ENCODE data around the gene PLA2G3. TPM values are rescaled to one million over a fixed set of nuclear protein-coding genes. Genes with fewer than 3 reads are reported as not detected.

PLA2G3 gene
- total and polyA plus RNA-seq, 2 of the 13 experiments (the other 11 are each of a cell fraction or from before 2014, with no cell fraction given) = 0.12 to 0.42 TPM

- TF ChIP-seq, protein P1, sequence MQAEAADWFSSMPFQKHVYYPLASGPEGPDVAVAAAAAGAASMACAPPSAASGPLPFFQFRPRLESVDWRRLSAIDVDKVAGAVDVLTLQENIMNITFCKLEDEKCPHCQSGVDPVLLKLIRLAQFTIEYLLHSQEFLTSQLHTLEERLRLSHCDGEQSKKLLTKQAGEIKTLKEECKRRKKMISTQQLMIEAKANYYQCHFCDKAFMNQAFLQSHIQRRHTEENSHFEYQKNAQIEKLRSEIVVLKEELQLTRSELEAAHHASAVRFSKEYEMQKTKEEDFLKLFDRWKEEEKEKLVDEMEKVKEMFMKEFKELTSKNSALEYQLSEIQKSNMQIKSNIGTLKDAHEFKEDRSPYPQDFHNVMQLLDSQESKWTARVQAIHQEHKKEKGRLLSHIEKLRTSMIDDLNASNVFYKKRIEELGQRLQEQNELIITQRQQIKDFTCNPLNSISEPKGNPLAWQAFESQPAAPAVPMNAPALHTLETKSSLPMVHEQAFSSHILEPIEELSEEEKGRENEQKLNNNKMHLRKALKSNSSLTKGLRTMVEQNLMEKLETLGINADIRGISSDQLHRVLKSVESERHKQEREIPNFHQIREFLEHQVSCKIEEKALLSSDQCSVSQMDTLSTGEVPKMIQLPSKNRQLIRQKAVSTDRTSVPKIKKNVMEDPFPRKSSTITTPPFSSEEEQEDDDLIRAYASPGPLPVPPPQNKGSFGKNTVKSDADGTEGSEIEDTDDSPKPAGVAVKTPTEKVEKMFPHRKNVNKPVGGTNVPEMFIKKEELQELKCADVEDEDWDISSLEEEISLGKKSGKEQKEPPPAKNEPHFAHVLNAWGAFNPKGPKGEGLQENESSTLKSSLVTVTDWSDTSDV (CRISPR knock-in tag; IDR thresholded peaks at IDR 0.05) = no peak
- TF ChIP-seq ZNF30 (CRISPR knock-in tag; IDR thresholded peaks at IDR 0.05) (no peak), ZNF674 (CRISPR knock-in tag; IDR thresholded peaks at IDR 0.05; ENCODE audit: low read depth) (no peak), MBNL3 (CRISPR knock-in tag; conservative IDR thresholded peaks at IDR 0.05) (no peak), KDM1A (CRISPR knock-in tag; IDR thresholded peaks at IDR 0.05) (no peak), PAX8 (CRISPR knock-in tag; IDR thresholded peaks at IDR 0.05; ENCODE audit: borderline replicate concordance) (no peak)
These were observed 48.1 kb downstream of the PLA2G3 start (continued) for GRCh38 chr22:31092161-31092560.

DNA sequence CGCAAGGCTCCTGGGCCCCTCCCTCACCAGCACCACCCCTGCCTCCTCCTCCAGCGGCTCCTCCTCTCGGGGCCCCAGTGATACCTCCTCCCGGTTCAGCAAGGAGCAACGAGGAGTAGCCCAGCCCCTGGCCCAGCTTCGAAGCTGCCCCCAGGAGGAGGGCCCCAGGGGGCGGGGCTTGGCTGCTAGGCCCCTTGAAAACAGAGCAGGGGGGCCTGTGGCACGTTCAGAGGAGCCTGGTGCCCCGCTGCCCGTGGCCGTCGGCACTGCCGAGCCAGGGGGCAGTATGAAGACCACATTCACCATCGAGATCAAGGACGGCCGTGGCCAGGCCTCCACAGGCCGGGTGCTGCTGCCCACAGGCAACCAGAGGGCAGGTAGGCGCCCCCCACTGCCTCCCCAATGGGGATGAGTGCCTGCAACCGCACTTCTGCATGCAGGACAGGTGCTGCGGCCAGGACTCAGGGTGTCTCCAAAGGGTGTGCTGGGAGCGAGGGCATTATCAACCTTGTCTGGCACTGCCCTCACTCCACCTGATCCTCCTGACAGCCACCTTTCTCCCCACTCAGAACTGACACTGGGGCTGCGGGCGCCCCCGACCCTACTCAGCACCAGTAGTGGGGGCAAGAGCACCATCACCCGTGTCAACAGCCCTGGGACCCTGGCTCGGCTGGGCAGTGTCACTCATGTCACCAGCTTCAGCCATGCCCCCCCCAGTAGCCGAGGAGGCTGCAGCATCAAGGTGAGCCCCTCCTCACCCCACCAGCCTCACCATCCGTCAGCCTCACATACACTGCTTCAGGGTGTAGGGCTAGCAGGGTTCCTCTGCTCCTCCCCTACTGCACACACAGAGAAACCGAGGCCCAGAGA is 49.0 kb downstream of the PLA2G3 start:
- CTCF ChIA-PET (ENCODE audit: low intra/inter-chr PET ratio, low total read pairs) = interaction anchor here (3.5 kb wide), 1 partner anchor 58 kb away, joined by 32 read pairs; no protein-coding TSS in a partner anchor
- Histone ChIP-seq H3K9me3 (ENCODE audit: low read length) (no peaks in the 10 kb centered on the region), H3K4me2 (ENCODE audit: low read depth, low read length) (no peak overlapping the region), H3K27ac (ENCODE audit: extremely low read length, insufficient read depth, low read length) (no peak overlapping the region), H3K4me3 (replicated peaks in 1 of 3; ENCODE audit: insufficient read depth in 1 of 3, low read depth in 2 of 3, low read length in 3 of 3) (no peak overlapping the region), H4K20me1 (ENCODE audit: insufficient read depth, low read length) (no peaks in the 10 kb centered on the region), H3K4me1 (ENCODE audit: insufficient read depth, low read length) (no peaks in the 10 kb centered on the region), H3K79me2 (ENCODE audit: insufficient read depth, low read length) (no peaks in the 10 kb centered on the region), H3K9ac (ENCODE audit: insufficient read depth, low read depth, low read length) (no peak overlapping the region), H2AFZ (ENCODE audit: low read length) (no peak overlapping the region), H3K36me3 (replicated peaks in 1 of 2; ENCODE audit: control insufficient read depth in 1 of 2, insufficient read depth in 2 of 2, low read length in 2 of 2) (peaks cover 43 to 61% of the 10 kb centered on the region in 2 experiments), H3K27me3 (ENCODE audit: control insufficient read depth in 1 of 2, insufficient read depth in 2 of 2, low read length in 2 of 2) (no peaks in the 10 kb centered on the region)
- in situ Hi-C loops (cut with HindIII; ENCODE audit: extremely low pct_ligation_motif_present, low pct_unique_long_range_greater_than_20kb) = no loop called here
- WGBS (ENCODE audit: low lambda C conversion rate) = 98% methylated on average over 15 of the region's 29 CpGs
- DNase-seq (ENCODE audit: low spot score) = no peak
- intact Hi-C loops (cut with micrococcal nuclease; ENCODE audit: unreplicated experiment) = no loop called here
- no TSS peak for BruUV-seq (replicated peaks)
- no peak for FAIRE-seq
- TF ChIP-seq, protein P2, sequence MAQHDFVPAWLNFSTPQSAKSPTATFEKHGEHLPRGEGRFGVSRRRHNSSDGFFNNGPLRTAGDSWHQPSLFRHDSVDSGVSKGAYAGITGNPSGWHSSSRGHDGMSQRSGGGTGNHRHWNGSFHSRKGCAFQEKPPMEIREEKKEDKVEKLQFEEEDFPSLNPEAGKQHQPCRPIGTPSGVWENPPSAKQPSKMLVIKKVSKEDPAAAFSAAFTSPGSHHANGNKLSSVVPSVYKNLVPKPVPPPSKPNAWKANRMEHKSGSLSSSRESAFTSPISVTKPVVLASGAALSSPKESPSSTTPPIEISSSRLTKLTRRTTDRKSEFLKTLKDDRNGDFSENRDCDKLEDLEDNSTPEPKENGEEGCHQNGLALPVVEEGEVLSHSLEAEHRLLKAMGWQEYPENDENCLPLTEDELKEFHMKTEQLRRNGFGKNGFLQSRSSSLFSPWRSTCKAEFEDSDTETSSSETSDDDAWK (CRISPR knock-in tag; IDR thresholded peaks at IDR 0.05) = no peak
- peak; percentile 49 for TF ChIP-seq RBFOX2 (IDR thresholded peaks at IDR 0.05; ENCODE audit: low read depth, low read length)
- POLR2A ChIA-PET = interaction anchor here (1.0 kb wide), 1 partner anchor 10 kb away, joined by 3 read pairs; the partner anchor contains the start of gene SMTN
- ATAC-seq = no peak
